Activated CD4-positive, CD25-positive, alpha-beta regulatory T cell (primary cell): ENCODE measurements around the gene GNRHR.
A peak's percentile ranks its signal among the peaks of the same experiment; 100 is the strongest.
"Not testable (repeated sequence)": the region's sequence is repeated elsewhere in the genome, so short reads cannot be mapped to it uniquely, and the experiment has no call there.

ENCODE experiments used
- DNase-seq, 4 experiments: peaks; one replicate each; lab custom pipeline; 2025; lab: John Stamatoyannopoulos, UW

Gene GNRHR

GRCh38 chr4:67727124-67727850 lies 26.9 kb downstream of the GNRHR start:
- no peak for DNase-seq

- DNase-seq = no peak
These were observed 28.2 kb downstream of the GNRHR start for GRCh38 chr4:67725981-67726380.

GRCh38 chr4:67725132-67725531 lies 29.1 kb downstream of the GNRHR start:
- DNase-seq = no peak

- DNase-seq = no peak
These were observed 30.2 kb downstream of the GNRHR start for GRCh38 chr4:67723949-67724348.

GRCh38 chr4:67723341-67723740 lies 30.8 kb downstream of the GNRHR start:
- DNase-seq = no peak

GRCh38 chr4:67721770-67722597 lies 32.2 kb downstream of the GNRHR start:
- DNase-seq = no peak

- DNase-seq = no peak
These were observed 32.8 kb downstream of the GNRHR start for GRCh38 chr4:67721315-67721769.

- DNase-seq = no peak
These were observed 34.1 kb downstream of the GNRHR start for GRCh38 chr4:67719953-67720617.

GRCh38 chr4:67718848-67719247 lies 35.3 kb downstream of the GNRHR start:
- no peak for DNase-seq

GRCh38 chr4:67717586-67717985 lies 36.6 kb downstream of the GNRHR start:
- DNase-seq = no peak

GRCh38 chr4:67714955-67715354 lies 39.2 kb downstream of the GNRHR start:
- DNase-seq = no peak

GRCh38 chr4:67714248-67714583 lies 40.0 kb downstream of the GNRHR start:
- peak in 1 of 4 experiments; percentile 2 for DNase-seq

- no peak for DNase-seq
These were observed 40.5 kb downstream of the GNRHR start for GRCh38 chr4:67713529-67714247.

GRCh38 chr4:67712650-67713528 lies 41.3 kb downstream of the GNRHR start:
- DNase-seq = no peak

- no peak for DNase-seq
These were observed 42.1 kb downstream of the GNRHR start for GRCh38 chr4:67712000-67712625.

- DNase-seq = not testable (repeated sequence)
These were observed 47.5 kb downstream of the GNRHR start for GRCh38 chr4:67706682-67707081.

- DNase-seq = no peak
These were observed 49.3 kb downstream of the GNRHR start for GRCh38 chr4:67704843-67705242.

GRCh38 chr4:67702166-67702565 lies 52.0 kb downstream of the GNRHR start:
- DNase-seq = no peak

GRCh38 chr4:67701517-67701850 lies 52.7 kb downstream of the GNRHR start:
- no peak for DNase-seq

- DNase-seq = peak; percentile 90 to 92 (median 91)
These were observed 53.3 kb downstream of the GNRHR start, which contains the start of gene UBA6 for GRCh38 chr4:67700738-67701516. Gene UBA6, minus strand, starts transcription at chr4:67701155. Its CDS starts 36 bp downstream, at chr4:67701119.
